ENCODE results near the gene FTSJ1. TPM values are rescaled to one million over a fixed set of nuclear protein-coding genes. Genes with fewer than 3 reads are reported as not detected.

FTSJ1 gene
- total and polyA plus RNA-seq, 2 of the 4 experiments (the other 2 are of a cell fraction), result 50.8 to 59.9 TPM

DNA sequence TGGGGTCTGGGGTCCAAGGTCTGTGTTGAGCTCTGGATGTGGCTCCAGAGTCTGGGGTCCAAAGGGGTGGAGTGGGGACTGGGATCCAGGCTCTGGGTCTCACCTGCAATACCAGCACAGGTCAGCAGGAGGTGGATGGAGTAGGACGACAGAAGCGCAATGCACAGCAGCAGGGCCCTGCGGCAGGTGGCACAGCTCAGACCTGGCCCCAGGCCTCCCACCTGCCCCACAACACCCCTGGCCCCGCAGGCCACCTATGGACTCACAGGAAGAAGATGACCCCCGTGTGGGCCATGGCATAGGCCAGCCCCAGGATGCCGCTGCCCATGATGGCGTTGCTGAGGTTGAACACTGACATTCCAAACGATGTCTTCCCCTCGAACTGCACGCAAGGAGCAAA lies 9.3 kb upstream of the FTSJ1 start:
- no TSS peak for BruUV-seq (replicated peaks)
- H3K56ac ChIP-seq (ENCODE audit: extremely low read depth, insufficient read depth, low read length), result no peak overlapping the region

More for the DNA sequence above, 9.3 kb upstream of the FTSJ1 start:
- Histone ChIP-seq H3K36me3 (ENCODE audit: control insufficient read depth, insufficient read depth, low read length) (no peaks in the 10 kb centered on the region), H3K9ac (ENCODE audit: low read depth, low read length) (no peak overlapping the region), H4K8ac (ENCODE audit: low read depth in 2 of 2, low read length in 2 of 2) (no peak overlapping the region; a peak in 1 of 4 replicates), H3K23ac (ENCODE audit: low read depth, low read length) (no peak overlapping the region), H2BK120ac (ENCODE audit: low read depth, low read length) (no peak overlapping the region), H3K4ac (ENCODE audit: low read depth, low read length) (no peak overlapping the region), H3K14ac (replicated peaks; ENCODE audit: low read depth, low read length) (no peak overlapping the region), H3K27ac (ENCODE audit: insufficient read depth, low read length) (peak overlapping the region; percentile 39; the same call in 1 of the 2 replicates), H2AFZ (replicated peaks; ENCODE audit: low read length, poor library complexity) (peak overlapping the region; percentile 21), H3K27me3 (ENCODE audit: control insufficient read depth, insufficient read depth, low read length) (peaks cover 4% of the 10 kb centered on the region; the same call in 1 of the 2 replicates), H2BK15ac (ENCODE audit: low read depth, low read length) (no peak overlapping the region; the same call in 2 of the 3 replicates), H3K4me1 (ENCODE audit: control insufficient read depth, insufficient read depth, low read length) (peaks cover 12% of the 10 kb centered on the region; the same call in 1 of the 2 replicates), H3K4me3 (ENCODE audit: insufficient read depth, low read depth, low read length) (no peak overlapping the region), H2BK5ac (ENCODE audit: low read depth, low read length, poor library complexity, severe bottlenecking) (no peak overlapping the region), H2AK5ac (ENCODE audit: low read depth, low read length) (no peak overlapping the region), H4K5ac (ENCODE audit: low read depth, low read length) (no peak overlapping the region), H4K20me1 (ENCODE audit: insufficient read depth, low read length) (no peaks in the 10 kb centered on the region), H2BK20ac (ENCODE audit: low read depth, low read length) (no peak overlapping the region), H4K91ac (ENCODE audit: insufficient read depth, low read depth, low read length) (no peak overlapping the region), H3K9me1 (ENCODE audit: insufficient read depth, low read length) (peaks cover 5% of the 10 kb centered on the region; the same call in 1 of the 2 replicates), H3K9me3 (ENCODE audit: control insufficient read depth, insufficient read depth, low read length) (no peaks in the 10 kb centered on the region), H3K79me1 (ENCODE audit: low read depth in 1 of 2, low read length in 2 of 2) (no peaks in the 10 kb centered on the region), H2AK9ac (replicated peaks; ENCODE audit: low read depth, low read length, poor library complexity) (no peak overlapping the region), H3K4me2 (ENCODE audit: low read depth, low read length) (peak overlapping the region; percentile 43; the same call in 1 of the 2 replicates), H3K18ac (ENCODE audit: low read depth, low read length) (no peak overlapping the region; the same call in 1 of the 2 replicates)
- ChIA-PET POLR2A (ENCODE audit: unreplicated experiment) (no interaction called here), CTCF (no interaction called here)
- WGBS, 2 experiments (ENCODE audit: extremely low coverage in 2 of 2, insufficient read length in 1 of 2), result 71% methylated on average over 4 of the region's 10 CpGs; no CpG with 5 or more reads in 1 of the 2 experiments
- in situ Hi-C loops (cut with MboI; ENCODE audit: low sequenced_read_pairs), result no loop called here
- ATAC-seq (ENCODE audit: low read depth), result no peak
- no peak for DNase-seq
- dilution Hi-C loops (cut with HindIII; ENCODE audit: low sequenced_read_pairs, unreplicated experiment), result no loop called here
- intact Hi-C loops (cut with micrococcal nuclease), result no loop called here
- no peak for TF ChIP-seq MAZ (IDR thresholded peaks at IDR 0.05; ENCODE audit: borderline replicate concordance, low read depth, low read length)
- no peak for TF ChIP-seq CHD1 (IDR thresholded peaks at IDR 0.05; ENCODE audit: low read depth, low read length)
- no peak for TF ChIP-seq RAD21 (IDR thresholded peaks at IDR 0.05; ENCODE audit: low read length)
- no peak for TF ChIP-seq BHLHE40 (IDR thresholded peaks at IDR 0.05; ENCODE audit: low read depth, low read length)
- no peak for TF ChIP-seq CEBPB (IDR thresholded peaks at IDR 0.05; ENCODE audit: low read depth, low read length)
- TF ChIP-seq, protein P1, sequence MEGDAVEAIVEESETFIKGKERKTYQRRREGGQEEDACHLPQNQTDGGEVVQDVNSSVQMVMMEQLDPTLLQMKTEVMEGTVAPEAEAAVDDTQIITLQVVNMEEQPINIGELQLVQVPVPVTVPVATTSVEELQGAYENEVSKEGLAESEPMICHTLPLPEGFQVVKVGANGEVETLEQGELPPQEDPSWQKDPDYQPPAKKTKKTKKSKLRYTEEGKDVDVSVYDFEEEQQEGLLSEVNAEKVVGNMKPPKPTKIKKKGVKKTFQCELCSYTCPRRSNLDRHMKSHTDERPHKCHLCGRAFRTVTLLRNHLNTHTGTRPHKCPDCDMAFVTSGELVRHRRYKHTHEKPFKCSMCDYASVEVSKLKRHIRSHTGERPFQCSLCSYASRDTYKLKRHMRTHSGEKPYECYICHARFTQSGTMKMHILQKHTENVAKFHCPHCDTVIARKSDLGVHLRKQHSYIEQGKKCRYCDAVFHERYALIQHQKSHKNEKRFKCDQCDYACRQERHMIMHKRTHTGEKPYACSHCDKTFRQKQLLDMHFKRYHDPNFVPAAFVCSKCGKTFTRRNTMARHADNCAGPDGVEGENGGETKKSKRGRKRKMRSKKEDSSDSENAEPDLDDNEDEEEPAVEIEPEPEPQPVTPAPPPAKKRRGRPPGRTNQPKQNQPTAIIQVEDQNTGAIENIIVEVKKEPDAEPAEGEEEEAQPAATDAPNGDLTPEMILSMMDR (conservative IDR thresholded peaks at IDR 0.05; ENCODE audit: low read depth, low read length), result no peak
- TF ChIP-seq RFX5 (IDR thresholded peaks at IDR 0.05; ENCODE audit: low read depth, low read length), result no peak
